Measurements from ENCODE around the gene YARS1.

Gene YARS1

DNA sequence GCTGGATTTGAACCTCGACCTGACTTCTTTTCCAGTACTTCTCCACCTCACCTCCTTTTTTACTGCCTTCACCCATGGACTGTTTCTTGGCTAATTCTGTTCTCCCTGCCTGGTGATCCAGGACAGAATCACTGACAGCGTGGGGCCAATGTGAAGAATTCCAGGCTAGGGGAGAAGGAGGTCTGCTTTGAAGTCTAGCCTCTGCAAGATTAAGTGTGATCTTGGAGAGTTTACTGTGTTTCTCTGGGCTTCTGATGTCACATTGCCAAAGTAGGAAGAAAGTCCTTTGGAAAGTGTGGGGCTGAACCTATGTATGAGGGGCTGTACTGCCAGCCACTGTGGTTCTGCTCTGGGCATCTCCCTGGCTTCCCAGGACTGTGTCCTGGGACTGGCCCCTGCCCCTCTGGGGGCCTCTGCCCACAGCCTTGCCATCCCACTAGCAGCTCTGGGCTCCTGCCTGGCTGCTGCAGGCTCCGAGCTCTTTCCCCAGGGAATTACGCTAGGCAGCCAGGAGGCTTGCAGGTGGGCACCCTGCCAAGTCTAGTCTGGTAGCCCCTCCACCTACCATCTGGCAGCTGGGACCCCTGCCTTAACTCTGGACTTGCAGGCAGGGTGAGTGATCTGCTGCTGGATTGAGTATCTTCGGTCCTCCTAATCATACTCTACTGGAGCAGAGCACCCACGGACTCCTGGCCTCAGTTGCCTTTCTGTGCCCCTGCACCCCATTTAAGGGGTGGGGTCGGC is 52.2 kb downstream of the YARS1 start:
- Histone ChIP-seq H3K36me3 (ENCODE audit: control insufficient read depth, insufficient read depth, low read length) (peaks cover 2% of the 10 kb centered on the region), H3K4me3 (ENCODE audit: low read length) (no peak overlapping the region), H3K9ac (ENCODE audit: low read length) (no peak overlapping the region), H3K27ac (ENCODE audit: low read depth, low read length) (no peak overlapping the region), H3K27me3 (ENCODE audit: control insufficient read depth, insufficient read depth, low read length) (no peaks in the 10 kb centered on the region), H3K4me1 (ENCODE audit: control insufficient read depth, insufficient read depth, low read length) (peaks cover 12% of the 10 kb centered on the region)

DNA sequence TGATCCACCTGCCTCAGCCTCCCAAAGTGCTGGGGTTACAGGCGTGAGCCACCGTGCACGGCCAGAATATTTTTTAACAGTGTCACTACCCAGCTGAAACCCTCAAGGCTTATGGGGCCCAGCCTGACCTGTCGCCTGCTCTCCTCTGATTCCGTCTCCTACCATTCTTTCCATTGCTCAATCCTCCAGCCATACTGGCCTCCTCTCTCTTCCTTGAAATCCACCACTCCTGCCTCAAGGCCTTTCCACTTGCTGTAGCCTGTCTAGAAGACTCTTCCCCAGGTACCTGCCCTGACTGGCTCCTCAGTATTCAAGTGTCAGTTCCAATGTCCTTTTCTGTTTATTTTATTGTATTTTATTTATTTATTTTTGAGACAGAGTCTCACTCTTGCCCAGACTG is 53.9 kb downstream of the YARS1 start:
- H3K27ac ChIP-seq (ENCODE audit: low read depth, low read length), result no peak overlapping the region
- peaks cover 14% of the 10 kb centered on the region for H3K4me1 ChIP-seq (ENCODE audit: control insufficient read depth, insufficient read depth, low read length)
- no peaks in the 10 kb centered on the region for H3K36me3 ChIP-seq (ENCODE audit: control insufficient read depth, insufficient read depth, low read length)
- H3K9ac ChIP-seq (ENCODE audit: low read length), result no peak overlapping the region
- no peak overlapping the region for H3K4me3 ChIP-seq (ENCODE audit: low read length)
- H3K27me3 ChIP-seq (ENCODE audit: control insufficient read depth, insufficient read depth, low read length), result no peaks in the 10 kb centered on the region

DNA sequence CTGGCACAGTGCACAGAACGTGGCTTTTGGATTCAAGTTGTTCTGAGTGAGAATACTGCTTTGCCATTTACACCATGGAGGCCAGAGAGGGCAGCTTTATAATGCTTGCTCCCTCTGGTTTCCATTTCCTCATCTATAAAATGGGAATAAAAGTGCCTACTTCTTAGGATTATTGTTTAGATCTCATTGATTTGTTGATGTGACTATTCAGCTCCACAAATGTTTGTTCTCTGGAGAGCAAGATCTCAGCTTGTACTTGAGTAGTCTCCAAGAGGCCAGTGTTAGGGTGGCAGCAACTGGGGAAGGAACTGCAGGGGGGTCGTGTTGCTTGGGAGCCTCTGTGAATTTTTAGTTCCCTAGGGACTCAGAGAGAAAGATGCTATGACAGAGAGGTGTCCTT is 55.2 kb downstream of the YARS1 start:
- Histone ChIP-seq H3K4me1 (ENCODE audit: control insufficient read depth, insufficient read depth, low read length) (peaks cover 7% of the 10 kb centered on the region), H3K9ac (ENCODE audit: low read length) (no peak overlapping the region)

DNA sequence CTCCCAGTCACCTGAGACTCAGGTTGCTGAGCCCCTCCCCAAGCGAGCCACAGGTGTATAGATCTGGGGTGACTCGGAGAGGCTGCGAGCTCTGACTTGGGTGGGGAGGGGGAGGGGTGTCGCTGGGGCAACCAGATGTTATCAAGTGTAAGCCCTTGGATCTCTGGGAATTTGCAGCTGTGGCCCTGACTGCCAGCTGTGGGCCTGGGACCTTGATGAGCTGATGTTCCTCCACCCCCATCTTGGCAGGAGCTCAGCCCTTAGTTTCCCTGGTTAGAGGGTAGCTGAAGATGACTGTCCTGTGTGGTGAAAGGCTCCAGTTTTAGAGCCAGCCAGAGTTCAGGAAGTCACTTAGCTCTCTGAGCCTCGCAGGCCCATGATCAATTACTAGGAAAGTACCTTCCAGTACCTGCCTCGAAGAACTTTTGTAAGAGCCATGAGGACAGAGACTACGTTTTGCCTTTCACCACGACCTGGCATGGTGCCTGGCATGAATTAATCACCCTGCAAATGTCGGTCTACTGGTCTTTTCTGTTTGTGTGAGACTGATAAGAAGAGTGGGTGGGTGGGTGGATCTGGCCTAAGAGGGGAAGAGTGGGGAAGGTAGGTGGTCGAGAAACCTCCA is 55.8 kb downstream of the YARS1 start:
- H3K27me3 ChIP-seq (ENCODE audit: control insufficient read depth, insufficient read depth, low read length), result no peaks in the 10 kb centered on the region
- no peak overlapping the region for H3K27ac ChIP-seq (ENCODE audit: low read depth, low read length)
- no peaks in the 10 kb centered on the region for H3K36me3 ChIP-seq (ENCODE audit: control insufficient read depth, insufficient read depth, low read length)
- H3K4me3 ChIP-seq (ENCODE audit: low read length), result no peak overlapping the region
- peaks cover 7% of the 10 kb centered on the region for H3K4me1 ChIP-seq (ENCODE audit: control insufficient read depth, insufficient read depth, low read length)
- H3K9ac ChIP-seq (ENCODE audit: low read length), result no peak overlapping the region

More for the DNA sequence above, 55.2 kb downstream of the YARS1 start:
- no peak overlapping the region for H3K4me3 ChIP-seq (ENCODE audit: low read length)
- H3K36me3 ChIP-seq (ENCODE audit: control insufficient read depth, insufficient read depth, low read length), result no peaks in the 10 kb centered on the region
- no peaks in the 10 kb centered on the region for H3K27me3 ChIP-seq (ENCODE audit: control insufficient read depth, insufficient read depth, low read length)
- no peak overlapping the region for H3K27ac ChIP-seq (ENCODE audit: low read depth, low read length)

DNA sequence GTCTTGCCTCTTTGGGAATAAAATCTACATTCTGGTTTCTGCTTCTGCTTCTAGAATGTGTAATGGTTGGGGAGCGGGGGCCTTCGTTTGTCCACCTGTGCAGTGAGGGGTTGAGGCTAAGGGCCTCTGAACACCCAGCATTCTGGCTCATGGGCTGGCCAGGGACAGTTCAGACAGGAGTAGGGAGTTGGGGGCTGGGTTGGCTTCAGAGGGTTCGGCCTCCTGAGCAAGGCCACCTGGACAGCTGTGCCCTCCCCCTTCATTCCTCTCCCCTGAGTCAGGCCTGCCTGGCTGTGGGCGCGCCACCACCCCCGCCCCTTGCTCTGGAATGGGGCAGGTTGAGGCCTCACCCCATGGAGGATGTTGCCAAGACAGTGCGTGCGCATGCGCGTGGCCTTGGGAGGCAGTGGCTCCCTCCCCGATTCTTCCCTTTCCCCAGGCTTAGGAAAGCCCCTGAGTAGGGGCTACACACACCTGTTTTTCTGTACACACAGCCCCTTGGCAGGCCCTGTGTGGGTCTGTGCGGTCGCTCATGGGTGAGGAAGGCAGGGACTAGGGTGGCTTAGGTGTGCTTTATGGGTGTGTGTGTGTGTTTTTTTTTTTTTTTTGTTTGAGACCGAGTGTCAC is 57.0 kb downstream of the YARS1 start:
- Histone ChIP-seq H3K4me3 (ENCODE audit: low read length) (peak overlapping the region; percentile 19), H3K36me3 (ENCODE audit: control insufficient read depth, insufficient read depth, low read length) (no peaks in the 10 kb centered on the region), H3K27ac (ENCODE audit: low read depth, low read length) (no peak overlapping the region), H3K9ac (ENCODE audit: low read length) (no peak overlapping the region), H3K4me1 (ENCODE audit: control insufficient read depth, insufficient read depth, low read length) (peaks cover 4% of the 10 kb centered on the region), H3K27me3 (ENCODE audit: control insufficient read depth, insufficient read depth, low read length) (no peaks in the 10 kb centered on the region)

DNA sequence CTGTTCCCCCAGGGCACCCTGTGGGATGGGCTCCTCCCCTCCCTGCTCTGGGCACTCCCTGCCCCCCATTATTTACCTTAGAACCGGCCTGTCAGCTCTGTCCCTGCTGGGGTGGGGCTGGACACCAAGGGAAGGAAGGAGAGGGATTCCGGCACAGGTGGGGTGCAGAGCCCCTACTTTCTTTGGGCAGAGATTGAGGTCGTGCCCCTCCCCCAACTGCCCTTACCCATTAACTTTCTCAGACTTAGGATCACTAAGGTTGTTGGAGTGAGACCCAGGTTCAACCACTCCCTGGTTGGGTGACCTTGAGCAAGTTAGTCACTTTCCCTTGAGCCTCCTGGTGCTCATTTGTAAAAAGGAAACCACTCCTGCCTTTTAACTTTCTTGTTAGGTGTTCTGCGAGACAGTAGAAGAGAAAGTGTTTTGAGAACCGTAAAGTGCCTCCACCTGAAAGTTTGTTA is 57.6 kb downstream of the YARS1 start:
- no peaks in the 10 kb centered on the region for H3K36me3 ChIP-seq (ENCODE audit: control insufficient read depth, insufficient read depth, low read length)
- H3K27ac ChIP-seq (ENCODE audit: low read depth, low read length), result peak overlapping the region; percentile 27
- H3K9ac ChIP-seq (ENCODE audit: low read length), result peak overlapping the region; percentile 5
- H3K4me1 ChIP-seq (ENCODE audit: control insufficient read depth, insufficient read depth, low read length), result peaks cover 2% of the 10 kb centered on the region
- no peaks in the 10 kb centered on the region for H3K27me3 ChIP-seq (ENCODE audit: control insufficient read depth, insufficient read depth, low read length)
- peak overlapping the region; percentile 13 for H3K4me3 ChIP-seq (ENCODE audit: low read length)

DNA sequence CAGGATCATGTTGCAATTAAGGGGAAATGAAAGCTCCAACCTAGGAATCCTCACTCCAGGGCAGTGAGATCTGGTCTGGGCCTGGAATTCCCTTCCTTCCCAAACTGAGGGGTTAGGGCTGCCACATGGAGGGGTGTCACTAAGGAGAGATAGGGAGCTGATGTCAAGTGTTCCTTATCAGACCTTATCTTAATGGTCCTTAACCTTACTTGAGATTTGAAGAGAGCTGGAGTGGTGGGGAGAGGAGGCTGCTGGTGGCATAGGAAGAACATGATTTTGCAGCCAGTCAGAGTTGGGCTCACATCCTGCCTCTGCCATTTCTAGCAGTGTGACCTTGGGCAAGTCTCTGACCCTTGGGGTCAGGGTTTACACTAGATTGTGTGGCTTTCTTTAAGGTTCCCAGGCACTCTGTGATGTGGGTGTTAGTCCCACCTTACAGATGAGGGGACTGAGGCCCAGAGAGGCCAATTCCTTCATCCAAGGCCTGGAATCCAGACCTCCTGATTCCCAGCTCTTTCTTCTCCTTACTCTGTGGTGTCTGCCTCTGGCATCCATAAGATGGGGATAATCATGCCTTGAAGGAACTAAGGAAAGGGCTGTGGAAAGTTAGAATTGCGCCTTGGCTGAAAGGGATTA is 58.2 kb downstream of the YARS1 start:
- Histone ChIP-seq H3K36me3 (ENCODE audit: control insufficient read depth, insufficient read depth, low read length) (no peaks in the 10 kb centered on the region), H3K4me1 (ENCODE audit: control insufficient read depth, insufficient read depth, low read length) (peaks cover 6% of the 10 kb centered on the region), H3K27me3 (ENCODE audit: control insufficient read depth, insufficient read depth, low read length) (no peaks in the 10 kb centered on the region), H3K4me3 (ENCODE audit: low read length) (peak overlapping the region; percentile 13), H3K9ac (ENCODE audit: low read length) (no peak overlapping the region), H3K27ac (ENCODE audit: low read depth, low read length) (peak overlapping the region; percentile 43)

DNA sequence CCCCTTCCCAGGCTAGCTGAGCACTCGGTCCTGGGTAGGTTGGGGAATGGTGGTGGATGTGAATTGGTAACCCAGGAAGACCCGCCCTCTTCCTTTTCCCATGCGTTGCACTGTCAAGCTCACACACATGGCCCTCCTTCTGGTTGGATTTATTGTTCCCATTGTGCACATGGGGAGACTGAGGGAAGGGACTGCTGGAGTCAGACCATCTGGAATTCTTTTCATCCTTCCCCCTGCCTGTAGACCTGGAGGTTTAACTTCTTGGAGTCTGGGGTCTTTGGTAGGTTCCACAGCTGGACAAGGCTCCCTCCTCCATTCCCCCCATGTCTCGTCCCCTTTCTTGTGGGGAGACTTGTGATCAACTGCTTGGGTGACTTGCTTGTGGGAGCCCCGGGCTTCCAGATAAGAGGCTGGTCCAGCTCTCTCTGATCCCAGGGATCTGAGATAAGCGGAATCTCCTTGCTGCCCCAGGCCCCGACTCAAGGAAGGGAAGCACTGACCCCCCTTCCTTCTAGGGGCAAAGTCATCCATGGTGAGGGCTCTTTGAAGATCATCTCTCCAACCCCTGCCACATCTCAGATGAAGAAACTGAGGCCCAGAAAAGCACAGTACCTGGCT is 58.9 kb downstream of the YARS1 start:
- no peaks in the 10 kb centered on the region for H3K36me3 ChIP-seq (ENCODE audit: control insufficient read depth, insufficient read depth, low read length)
- no peak overlapping the region for H3K9ac ChIP-seq (ENCODE audit: low read length)
- H3K4me1 ChIP-seq (ENCODE audit: control insufficient read depth, insufficient read depth, low read length), result peaks cover 10% of the 10 kb centered on the region
- no peak overlapping the region for H3K27ac ChIP-seq (ENCODE audit: low read depth, low read length)
- H3K27me3 ChIP-seq (ENCODE audit: control insufficient read depth, insufficient read depth, low read length), result no peaks in the 10 kb centered on the region
- no peak overlapping the region for H3K4me3 ChIP-seq (ENCODE audit: low read length)

DNA sequence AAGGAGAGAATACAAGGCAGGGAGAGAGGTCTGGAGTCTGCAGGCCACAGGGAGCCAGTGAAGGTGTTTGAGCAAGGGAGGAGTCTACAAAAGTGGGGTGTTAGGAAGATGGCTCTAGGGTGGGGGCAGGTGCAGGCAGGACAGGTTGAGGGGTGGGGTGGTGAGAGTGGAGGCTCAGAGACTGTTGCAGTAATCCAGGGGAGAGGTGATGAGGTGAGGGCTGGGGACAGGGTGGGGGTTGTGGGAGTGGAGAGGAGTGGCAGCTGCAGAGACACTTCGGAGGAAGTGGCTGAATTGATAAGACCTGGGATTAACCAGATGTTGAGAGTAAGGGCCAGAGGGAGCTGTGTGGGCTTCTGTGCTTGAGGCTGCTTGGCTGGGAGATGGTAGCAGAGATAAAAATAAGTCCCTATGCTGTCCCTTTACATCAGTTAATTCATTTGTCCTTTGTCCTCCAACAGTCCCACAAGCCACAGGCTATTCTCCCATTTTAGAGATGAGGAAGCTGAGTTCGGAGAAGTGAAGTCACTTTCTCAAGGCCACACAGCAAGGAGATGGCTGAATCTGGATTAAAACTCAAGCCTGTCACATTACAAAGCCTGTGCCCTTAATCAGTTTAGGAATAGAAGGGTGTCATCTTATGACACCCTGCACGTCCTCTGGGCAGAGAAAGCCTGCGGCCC is 59.8 kb downstream of the YARS1 start:
- Histone ChIP-seq H3K9ac (ENCODE audit: low read length) (no peak overlapping the region), H3K27ac (ENCODE audit: low read depth, low read length) (no peak overlapping the region), H3K27me3 (ENCODE audit: control insufficient read depth, insufficient read depth, low read length) (no peaks in the 10 kb centered on the region), H3K4me1 (ENCODE audit: control insufficient read depth, insufficient read depth, low read length) (peaks cover 10% of the 10 kb centered on the region), H3K36me3 (ENCODE audit: control insufficient read depth, insufficient read depth, low read length) (no peaks in the 10 kb centered on the region), H3K4me3 (ENCODE audit: low read length) (no peak overlapping the region)

DNA sequence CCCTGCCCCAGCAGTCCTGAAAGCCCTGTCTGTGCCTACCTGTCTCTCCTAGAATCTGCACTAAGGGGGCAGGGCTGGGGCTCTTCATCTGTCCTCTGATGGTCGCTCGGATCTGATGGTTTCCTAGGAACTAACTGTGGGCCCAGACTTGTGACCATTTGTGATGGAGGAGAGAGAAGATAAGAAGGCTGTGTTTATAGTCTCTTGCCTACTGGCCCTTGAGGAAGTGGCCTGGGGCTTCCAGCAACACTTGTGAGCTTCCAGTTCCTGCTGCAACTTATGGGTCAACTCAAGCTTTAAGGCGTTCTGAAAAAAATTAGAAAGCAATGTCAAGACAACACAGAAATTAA is 61.4 kb downstream of the YARS1 start:
- H3K27me3 ChIP-seq (ENCODE audit: control insufficient read depth, insufficient read depth, low read length), result no peaks in the 10 kb centered on the region
- H3K9ac ChIP-seq (ENCODE audit: low read length), result no peak overlapping the region
- no peak overlapping the region for H3K27ac ChIP-seq (ENCODE audit: low read depth, low read length)
- no peak overlapping the region for H3K4me3 ChIP-seq (ENCODE audit: low read length)
- no peaks in the 10 kb centered on the region for H3K36me3 ChIP-seq (ENCODE audit: control insufficient read depth, insufficient read depth, low read length)
- H3K4me1 ChIP-seq (ENCODE audit: control insufficient read depth, insufficient read depth, low read length), result peaks cover 10% of the 10 kb centered on the region

DNA sequence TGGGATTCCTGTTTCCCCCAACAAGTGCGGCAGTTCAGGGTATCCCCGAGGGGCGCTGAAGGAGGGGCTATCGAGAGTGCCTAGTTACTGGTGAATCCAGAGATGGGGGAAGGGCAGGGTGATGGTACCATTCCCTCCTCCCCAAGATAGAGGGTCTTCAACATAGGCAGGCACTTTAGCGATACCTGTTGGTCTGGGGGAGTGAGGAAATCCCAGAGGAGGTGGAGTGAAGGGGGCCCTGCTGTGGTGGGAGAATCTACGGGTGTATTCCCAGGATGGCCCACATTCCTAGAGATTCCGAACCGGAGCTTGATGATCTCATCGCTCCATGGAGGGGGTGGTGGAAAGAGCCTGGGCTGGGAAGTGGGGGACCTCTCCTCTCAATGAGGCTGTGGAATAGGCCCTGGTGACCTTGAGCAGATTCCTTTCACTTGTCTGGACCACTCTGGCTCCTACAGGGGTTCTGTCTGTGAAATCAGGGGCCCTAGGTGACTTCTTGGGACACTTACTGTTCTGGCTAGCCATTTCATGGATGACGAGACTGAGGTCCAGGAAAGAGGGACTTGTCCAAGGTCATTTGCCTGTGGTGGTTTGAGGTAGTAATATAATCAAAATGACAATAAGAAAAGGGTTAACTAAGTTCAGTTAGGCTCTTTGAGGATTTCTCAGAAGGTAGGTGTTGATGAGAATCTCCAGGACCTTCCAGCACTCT is 61.9 kb downstream of the YARS1 start:
- Histone ChIP-seq H3K36me3 (ENCODE audit: control insufficient read depth, insufficient read depth, low read length) (no peaks in the 10 kb centered on the region), H3K9ac (ENCODE audit: low read length) (no peak overlapping the region), H3K27me3 (ENCODE audit: control insufficient read depth, insufficient read depth, low read length) (no peaks in the 10 kb centered on the region), H3K27ac (ENCODE audit: low read depth, low read length) (peak overlapping the region; percentile 37), H3K4me1 (ENCODE audit: control insufficient read depth, insufficient read depth, low read length) (peaks cover 10% of the 10 kb centered on the region), H3K4me3 (ENCODE audit: low read length) (peak overlapping the region; percentile 11)

Measured in rectal smooth muscle tissue (tissue), 1 donor.